ENCODE measurements around the gene ZNRF2.

ZNRF2 gene

GRCh38 chr7:30348083-30348560 is 63.7 kb downstream of the ZNRF2 start:
- peak; percentile 41 for DNase-seq (ENCODE audit: low spot score)
- no peak for TF ChIP-seq CTCF (IDR thresholded peaks at IDR 0.05; ENCODE audit: extremely low read depth, missing control alignments)

DNA sequence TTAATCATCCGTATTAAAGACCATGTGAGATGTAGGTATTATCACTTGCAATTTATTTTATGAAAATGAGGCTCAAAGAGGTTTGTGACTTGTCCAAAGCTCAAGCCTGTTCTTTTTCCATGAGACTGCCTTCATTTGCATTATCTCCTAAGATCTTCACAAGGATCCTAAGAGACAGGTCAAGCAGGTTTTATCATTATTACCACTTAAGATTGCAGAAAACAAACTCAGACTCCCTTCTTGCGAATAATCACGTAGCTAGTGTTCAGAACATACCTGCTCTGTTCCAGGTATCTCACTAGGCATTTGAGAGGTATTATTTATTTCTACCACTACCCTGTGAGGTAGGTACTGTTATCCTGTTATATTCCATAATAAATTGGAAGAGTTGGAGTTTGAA is 64.8 kb downstream of the ZNRF2 start:
- no peak for DNase-seq (ENCODE audit: low spot score)
- no peak for TF ChIP-seq CTCF (IDR thresholded peaks at IDR 0.05; ENCODE audit: extremely low read depth, missing control alignments)

GRCh38 chr7:30349816-30350215 is 65.4 kb downstream of the ZNRF2 start:
- no peak for TF ChIP-seq CTCF (IDR thresholded peaks at IDR 0.05; ENCODE audit: extremely low read depth, missing control alignments)
- DNase-seq (ENCODE audit: low spot score) = no peak

DNA sequence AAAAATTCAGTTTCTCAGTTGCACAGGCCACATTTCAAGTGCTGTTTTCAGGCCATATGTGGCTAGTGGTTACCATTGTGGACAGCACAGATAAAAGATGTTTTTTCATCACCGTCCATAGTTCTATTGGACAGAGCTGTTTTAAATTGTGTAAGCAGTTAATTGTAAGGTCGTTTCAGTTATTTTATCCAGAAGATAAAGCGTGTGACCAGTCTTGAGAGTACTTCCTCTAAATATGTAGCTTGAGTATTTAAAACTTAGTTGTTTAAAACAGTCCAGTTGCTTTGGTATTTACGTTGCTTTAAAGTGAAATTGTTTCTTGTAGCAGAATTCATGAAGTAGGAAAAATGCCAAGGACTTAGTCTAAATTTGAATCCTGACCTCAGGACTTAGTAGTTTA is 66.9 kb downstream of the ZNRF2 start:
- TF ChIP-seq CTCF (IDR thresholded peaks at IDR 0.05; ENCODE audit: extremely low read depth, missing control alignments) = no peak
- no peak for DNase-seq (ENCODE audit: low spot score)

- TF ChIP-seq CTCF (IDR thresholded peaks at IDR 0.05; ENCODE audit: extremely low read depth, missing control alignments) = no peak
- no peak for DNase-seq (ENCODE audit: low spot score)
Measured at GRCh38 chr7:30351724-30352123, 67.3 kb downstream of the ZNRF2 start.

- TF ChIP-seq CTCF (IDR thresholded peaks at IDR 0.05; ENCODE audit: extremely low read depth, missing control alignments) = no peak
- no peak for DNase-seq (ENCODE audit: low spot score)
Measured at GRCh38 chr7:30352169-30352568, 67.8 kb downstream of the ZNRF2 start.

DNA sequence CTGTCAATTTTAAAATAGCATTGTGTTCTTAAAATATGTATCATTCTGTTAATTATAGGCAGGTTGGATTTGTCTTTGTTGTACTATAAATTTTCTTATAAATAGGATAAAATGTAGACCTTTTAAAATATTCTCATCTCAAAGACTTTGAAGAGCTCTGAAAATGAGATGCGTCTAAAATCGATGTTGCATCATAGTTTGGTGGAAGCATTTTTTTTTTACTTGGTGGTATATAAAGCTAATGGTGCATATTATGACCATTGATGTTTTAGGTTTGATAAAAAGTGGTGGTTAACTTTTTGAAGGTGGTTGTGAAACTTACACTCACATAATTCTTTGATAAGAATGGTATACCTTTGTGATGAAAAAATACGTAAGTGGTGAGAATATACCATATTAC is 69.1 kb downstream of the ZNRF2 start:
- TF ChIP-seq CTCF (IDR thresholded peaks at IDR 0.05; ENCODE audit: extremely low read depth, missing control alignments) = no peak

More for the DNA sequence above, 69.1 kb downstream of the ZNRF2 start:
- DNase-seq (ENCODE audit: low spot score) = no peak
